SU-DHL-6 (cell line): ENCODE data around the gene MTHFD2.

Experiments
- H2AFZ ChIP-seq: fragments of 200-600 bp; sonication (generic); 2 replicates; pipeline ENCODE4 v1.6.1; 2014; ENCODE audit warnings: low read depth, mild to moderate bottlenecking, moderate library complexity, mixed read lengths, antibody characterized with exemption, low read length; ENCODE audit not compliant: severe bottlenecking
- H3F3A ChIP-seq: fragments of 200-600 bp; shearing (Covaris generic); 2 replicates; pipeline ENCODE4 v1.6.0; 2016; ENCODE audit warnings: antibody characterized with exemption, mild to moderate bottlenecking; ENCODE audit not compliant: insufficient read depth
- H3K27ac ChIP-seq: fragments of 200-600 bp; sonication (generic); 2 replicates; pipeline ENCODE4 v1.5.1; 2016; ENCODE audit warnings: low read depth, mild to moderate bottlenecking, low read length, moderate library complexity, mixed read lengths
- H3K27me3 ChIP-seq: fragments of 200-600 bp; sonication (generic), shearing (Covaris generic); 2 replicates; pipeline ENCODE4 v1.6.0; 2014; ENCODE audit warnings: mild to moderate bottlenecking, low read length
- H3K36me3 ChIP-seq: fragments of 200-600 bp; sonication (generic); 2 replicates; pipeline ENCODE4 v1.6.1; 2014; ENCODE audit warnings: mild to moderate bottlenecking, low read length, mixed read lengths
- H3K4me2 ChIP-seq: fragments of 300-600, 200-600 bp; shearing (Covaris generic), sonication (generic); 2 replicates; pipeline ENCODE4 v1.6.0; 2014; ENCODE audit warnings: low read length, low read depth, mild to moderate bottlenecking; ENCODE audit not compliant: poor library complexity, severe bottlenecking
- H3K4me3 ChIP-seq: fragments of 200-600 bp; sonication (generic); 2 replicates; pipeline ENCODE4 v1.5.1; 2014; ENCODE audit warnings: antibody characterized with exemption, low read length, mild to moderate bottlenecking, mixed read lengths; ENCODE audit not compliant: insufficient read depth, poor library complexity, severe bottlenecking
- H3K79me2 ChIP-seq: fragments of 200-600 bp; sonication (generic); 2 replicates; pipeline ENCODE4 v1.6.1; 2014; ENCODE audit warnings: mild to moderate bottlenecking, low read length, moderate library complexity; ENCODE audit not compliant: insufficient read depth
- H3K9ac ChIP-seq: fragments of 200-600 bp; sonication (generic); 2 replicates; pipeline ENCODE4 v1.7.0; 2014; ENCODE audit warnings: mild to moderate bottlenecking, low read length
- H3K9me2 ChIP-seq: fragments of 200-600 bp; sonication (generic); replicated peaks from 2 replicates; pipeline ENCODE4 v1.6.1; 2014; ENCODE audit warnings: low read length; ENCODE audit not compliant: insufficient read depth
- H3K9me3 ChIP-seq: fragments of 200-600 bp; sonication (generic); 2 replicates; pipeline ENCODE4 v1.6.1; 2014; ENCODE audit warnings: low read length, mixed read lengths; ENCODE audit not compliant: insufficient read depth
- H4K20me1 ChIP-seq: fragments of 200-600 bp; sonication (generic); 2 replicates; pipeline ENCODE4 v1.6.1; 2014; ENCODE audit warnings: low read depth, mild to moderate bottlenecking, antibody characterized with exemption, low read length, moderate library complexity, mixed read lengths
- CTCF ChIP-seq: fragments of 200-600 bp; sonication (generic); IDR thresholded peaks from one replicate; pipeline ENCODE4 v1.5.1; 2017; ENCODE audit warnings: antibody characterized with exemption, mild to moderate bottlenecking, low read length, moderate library complexity; ENCODE audit not compliant: insufficient read depth, poor library complexity, severe bottlenecking
- EZH2phosphoT487 ChIP-seq: fragments of 200-600 bp; sonication (generic), shearing (Covaris generic); conservative IDR thresholded peaks from 2 replicates; pipeline ENCODE4 v1.6.1; 2018; ENCODE audit warnings: mild to moderate bottlenecking, antibody characterized with exemption, low read length, moderate library complexity, mixed read lengths

Gene MTHFD2

GRCh38 chr2:74204436-74204835 lies 6.0 kb downstream of the MTHFD2 start:
- H3K79me2 ChIP-seq: peaks cover 90% of the 10 kb centered on the region
- no peak overlapping the region for H2AFZ ChIP-seq
- H3K9me3 ChIP-seq: no peaks in the 10 kb centered on the region
- H3F3A ChIP-seq: no peaks in the 10 kb centered on the region
- TF ChIP-seq CTCF: no peak
- H3K9ac ChIP-seq: no peak overlapping the region
- no peak overlapping the region for H3K4me3 ChIP-seq
- peaks cover 28% of the 10 kb centered on the region for H4K20me1 ChIP-seq
- H3K36me3 ChIP-seq: peaks cover 19% of the 10 kb centered on the region; the same call in 1 of the 2 replicates
- no peaks in the 10 kb centered on the region for H3K27me3 ChIP-seq
- H3K27ac ChIP-seq: no peak overlapping the region
- H3K4me2 ChIP-seq: no peak overlapping the region
- H3K9me2 ChIP-seq: no peaks in the 10 kb centered on the region

GRCh38 chr2:74205113-74205512 lies 6.7 kb downstream of the MTHFD2 start:
- Histone ChIP-seq H3K79me2 (peaks cover 83% of the 10 kb centered on the region), H3K9me2 (no peaks in the 10 kb centered on the region), H3K36me3 (peaks cover 23% of the 10 kb centered on the region; the same call in 1 of the 2 replicates), H3K4me2 (no peak overlapping the region), H3K9ac (no peak overlapping the region), H3F3A (peaks cover 2% of the 10 kb centered on the region; the same call in 1 of the 2 replicates), H3K9me3 (no peaks in the 10 kb centered on the region), H2AFZ (no peak overlapping the region), H3K27me3 (no peaks in the 10 kb centered on the region), H3K27ac (no peak overlapping the region), H3K4me3 (no peak overlapping the region), H4K20me1 (peaks cover 23% of the 10 kb centered on the region)
- TF ChIP-seq CTCF: no peak

- no peak overlapping the region for H3K4me2 ChIP-seq
- no peak for TF ChIP-seq CTCF
- TF ChIP-seq EZH2phosphoT487: no peak
- no peak overlapping the region for H3K27ac ChIP-seq
- no peaks in the 10 kb centered on the region for H3K9me3 ChIP-seq
- peaks cover 18% of the 10 kb centered on the region; the same call in 1 of the 2 replicates for H4K20me1 ChIP-seq
- peaks cover 6% of the 10 kb centered on the region; the same call in 1 of the 2 replicates for H3F3A ChIP-seq
- H3K4me3 ChIP-seq: no peak overlapping the region
- H2AFZ ChIP-seq: no peak overlapping the region
- peaks cover 28% of the 10 kb centered on the region; the same call in 1 of the 2 replicates for H3K36me3 ChIP-seq
- H3K9me2 ChIP-seq: no peaks in the 10 kb centered on the region
- H3K9ac ChIP-seq: no peak overlapping the region
- no peaks in the 10 kb centered on the region for H3K27me3 ChIP-seq
- peaks cover 78% of the 10 kb centered on the region for H3K79me2 ChIP-seq
These were observed 7.2 kb downstream of the MTHFD2 start for GRCh38 chr2:74205596-74205995.
